CD4-positive, alpha-beta T cell treated with Interleukin-6 at 100 ng/mL for 8 hours (primary cell): ENCODE measurements around the gene MAD2L1BP.
"Not testable (repeated sequence)": the region's sequence is repeated elsewhere in the genome, so short reads cannot be mapped to it uniquely, and the experiment has no call there.

ENCODE experiments used
- DNase-seq: peaks from one replicate; pipeline ENCODE4 v3.0.0-alpha.2; 2020; ENCODE audit warnings: mixed read lengths, low spot score

Gene MAD2L1BP, protein sequence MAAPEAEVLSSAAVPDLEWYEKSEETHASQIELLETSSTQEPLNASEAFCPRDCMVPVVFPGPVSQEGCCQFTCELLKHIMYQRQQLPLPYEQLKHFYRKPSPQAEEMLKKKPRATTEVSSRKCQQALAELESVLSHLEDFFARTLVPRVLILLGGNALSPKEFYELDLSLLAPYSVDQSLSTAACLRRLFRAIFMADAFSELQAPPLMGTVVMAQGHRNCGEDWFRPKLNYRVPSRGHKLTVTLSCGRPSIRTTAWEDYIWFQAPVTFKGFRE

DNA sequence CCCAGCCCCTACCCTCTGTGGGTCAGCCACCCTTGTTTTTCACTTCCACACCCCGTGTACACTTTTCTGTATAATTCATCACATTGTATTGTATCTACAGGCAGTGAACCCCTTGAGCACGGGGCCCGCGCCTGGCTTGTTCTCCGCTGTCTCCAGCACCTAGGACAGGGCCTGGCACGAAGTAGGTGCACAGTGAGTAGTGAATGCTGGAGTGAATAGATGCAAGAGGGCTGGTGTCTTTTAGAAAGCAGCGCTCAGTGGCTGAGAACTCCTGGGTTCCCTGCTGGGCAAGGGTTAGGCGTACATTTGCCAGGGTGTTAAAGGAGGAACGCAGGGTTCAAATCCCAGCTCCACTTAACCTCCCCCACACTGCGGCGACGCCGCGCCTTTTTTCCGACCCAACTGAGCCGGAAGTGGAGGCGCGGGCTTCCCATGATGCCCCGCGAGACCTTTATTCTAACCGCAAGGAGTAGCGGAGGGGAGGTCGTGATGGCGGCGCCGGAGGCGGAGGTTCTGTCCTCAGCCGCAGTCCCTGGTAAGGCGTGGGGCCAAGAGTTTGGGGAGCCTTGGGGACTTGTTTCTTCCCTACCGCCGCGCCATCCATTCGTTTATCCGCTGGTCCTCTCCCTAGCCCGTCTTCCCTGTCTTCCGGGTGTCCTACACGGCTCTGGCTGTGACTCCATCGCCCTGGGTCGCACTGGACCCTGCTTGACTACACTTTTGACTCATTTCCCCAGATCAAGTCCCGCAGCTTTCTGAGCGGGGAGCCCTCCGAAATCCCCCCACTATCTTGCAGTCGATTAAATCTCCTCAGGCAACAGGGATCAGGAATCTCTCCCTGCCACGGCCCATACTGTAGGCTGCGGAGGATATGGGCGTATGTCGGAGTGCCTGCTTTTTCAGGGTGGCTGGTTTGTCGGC, at the start of gene MAD2L1BP:
Gene MAD2L1BP, plus strand, starts transcription at position 454 of the 921 bp plus-strand sequence. Its CDS starts 36 bp downstream, at position 490.
- peak; percentile 82 for DNase-seq

DNA sequence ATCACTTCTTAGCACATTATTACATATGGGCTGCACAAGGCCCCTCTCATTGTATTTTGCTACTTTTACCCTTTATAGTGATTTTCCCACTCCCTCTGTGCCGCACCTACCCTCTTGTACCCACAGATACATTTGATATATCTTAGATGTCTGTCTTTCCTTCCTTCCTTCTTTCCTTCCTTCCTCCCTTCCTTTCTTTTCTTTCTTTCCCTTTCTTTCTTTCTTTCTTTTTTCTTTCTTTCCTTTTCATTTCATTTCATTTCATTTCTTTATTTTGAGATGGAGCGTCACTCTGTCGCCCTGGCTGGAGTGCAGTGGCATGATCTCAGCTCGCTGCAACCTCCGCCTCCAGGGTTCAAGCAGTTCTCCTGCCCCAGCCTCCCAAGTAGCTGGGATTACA, 47.4 kb upstream of the MAD2L1BP start:
- no peak for DNase-seq

DNA sequence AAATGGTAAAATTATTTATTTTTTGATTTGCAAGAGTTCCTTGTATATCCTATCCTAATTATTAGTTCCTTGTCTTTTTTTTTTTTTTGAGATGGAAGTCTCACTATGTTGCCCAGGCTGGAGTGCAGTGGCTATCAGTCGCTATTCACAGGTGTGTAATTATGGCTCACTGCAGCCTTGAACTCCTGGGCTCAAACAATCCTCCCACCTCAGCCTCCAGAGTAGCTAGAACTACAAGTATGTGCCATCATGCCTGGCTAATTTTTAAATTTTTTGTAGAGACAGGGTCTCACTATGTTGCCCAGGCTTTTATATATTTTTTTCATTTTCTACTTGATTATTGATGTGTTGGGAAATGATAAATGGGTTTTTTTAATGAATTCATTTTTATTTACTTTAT, 46.1 kb upstream of the MAD2L1BP start:
- not testable (repeated sequence) for DNase-seq

DNA sequence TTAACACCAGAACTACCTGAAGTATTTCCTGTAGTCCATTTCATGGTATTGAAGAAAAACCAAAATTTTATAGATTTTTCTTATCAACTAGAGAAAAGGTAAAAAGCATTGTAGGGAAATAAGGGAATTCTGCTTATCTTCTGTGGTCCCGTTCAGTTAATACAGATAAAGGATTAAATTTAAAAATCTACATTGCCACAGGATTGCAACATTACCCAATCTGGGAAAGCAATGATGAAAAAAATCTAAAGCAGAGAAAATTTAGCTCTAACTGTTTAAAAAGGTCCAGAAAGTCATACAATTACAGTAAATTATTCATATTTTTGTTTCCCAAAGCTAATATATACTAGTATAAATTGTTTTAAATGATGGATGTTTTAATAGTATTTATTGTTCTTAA, 41.7 kb upstream of the MAD2L1BP start:
- no peak for DNase-seq

DNA sequence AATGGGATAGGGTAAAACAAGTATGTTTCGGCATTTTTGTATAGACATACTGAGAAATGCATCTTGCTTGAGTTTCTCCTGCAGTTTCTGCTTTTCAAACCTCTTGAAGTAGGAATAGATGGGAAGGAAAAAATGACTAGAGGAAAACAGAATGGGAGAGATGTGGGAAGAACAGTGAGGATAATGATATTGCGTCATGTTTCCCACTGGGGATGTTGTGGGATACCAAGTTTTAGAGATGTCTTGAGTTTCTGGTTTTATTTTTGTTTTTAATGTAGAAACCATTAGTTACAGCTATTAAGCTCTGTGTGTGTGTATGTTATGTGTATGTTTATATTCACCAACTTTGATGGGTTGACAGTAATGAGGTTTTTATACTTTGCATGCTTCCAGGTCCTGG, 35.0 kb upstream of the MAD2L1BP start:
- no peak for DNase-seq

DNA sequence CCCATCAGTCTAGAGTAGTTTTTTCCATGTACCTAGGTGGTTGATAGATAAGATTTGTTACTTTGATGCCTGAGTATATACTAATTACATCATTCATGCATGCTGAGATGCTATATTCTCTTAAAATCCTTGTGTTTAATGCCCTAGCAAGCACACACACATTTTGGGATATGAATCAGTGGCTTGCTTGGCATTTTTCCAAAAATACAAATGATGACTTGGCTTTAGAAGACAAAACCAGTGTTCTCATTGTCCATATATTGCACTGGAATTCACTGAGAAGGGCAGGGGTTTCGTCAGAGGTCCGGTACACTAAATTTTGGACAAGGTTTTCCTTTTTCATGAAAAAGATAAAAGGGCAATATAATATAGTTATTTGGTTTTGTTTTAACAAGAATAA, 31.5 kb upstream of the MAD2L1BP start:
- no peak for DNase-seq

DNA sequence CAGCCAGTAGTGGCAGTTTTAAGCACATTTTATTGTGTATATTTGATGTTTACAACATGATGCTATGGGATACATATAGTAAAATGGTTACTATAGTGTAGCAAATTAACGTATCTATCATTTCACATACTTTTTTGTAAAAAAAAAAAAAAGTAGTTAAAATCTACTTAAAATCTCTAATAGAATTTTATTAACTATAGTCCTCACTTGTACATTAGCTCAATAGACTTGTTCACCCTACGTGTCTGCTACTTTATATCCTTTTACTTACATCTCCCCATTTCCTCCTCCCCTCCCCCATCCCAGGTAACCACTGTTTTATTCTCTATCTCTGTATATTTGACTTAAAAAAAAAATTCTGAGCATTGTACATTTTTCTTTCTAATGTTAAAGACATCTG, 29.6 kb upstream of the MAD2L1BP start:
- no peak for DNase-seq

DNA sequence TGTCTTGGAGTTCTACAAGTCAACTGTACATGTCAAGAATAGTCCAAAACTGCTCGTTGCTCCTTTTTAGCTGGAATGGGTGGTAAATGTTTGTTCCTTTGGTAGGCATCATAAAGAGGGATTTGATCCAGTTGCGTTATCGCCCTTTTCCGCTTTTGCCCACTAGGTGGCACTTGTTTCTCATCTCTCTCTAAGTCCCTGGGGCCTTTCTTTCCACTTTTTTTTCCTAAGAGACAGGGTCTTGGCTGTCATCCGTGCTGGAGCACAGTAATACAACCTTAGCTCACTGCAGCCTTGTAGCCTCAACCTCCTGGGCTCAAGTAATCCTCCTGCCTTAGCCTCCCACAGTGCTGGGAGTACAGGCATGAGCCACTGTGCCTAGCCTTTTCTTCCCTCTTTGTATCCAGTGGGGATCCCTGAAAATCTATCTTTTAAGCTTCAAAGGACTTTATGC, 27.3 kb upstream of the MAD2L1BP start:
- peak; percentile 53 for DNase-seq

DNA sequence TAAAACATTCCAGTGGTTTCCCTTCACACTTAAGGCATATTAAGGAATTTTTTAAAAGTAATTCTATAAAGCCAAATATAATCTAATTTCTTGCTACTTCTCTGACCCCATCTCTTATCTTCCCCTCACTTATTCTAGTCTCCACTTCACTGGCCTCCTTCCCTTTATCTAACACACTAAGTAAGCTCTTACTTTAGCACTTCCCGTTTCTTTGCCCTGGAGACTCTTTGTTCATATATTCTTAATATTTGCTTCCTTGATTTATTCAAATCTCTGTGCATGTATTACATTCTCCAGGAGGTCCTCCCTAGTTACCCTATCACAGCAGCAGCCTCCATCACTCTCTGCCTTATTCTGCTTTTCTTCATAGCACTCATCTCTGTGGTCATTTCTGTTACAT, 26.8 kb upstream of the MAD2L1BP start:
- DNase-seq, result no peak

DNA sequence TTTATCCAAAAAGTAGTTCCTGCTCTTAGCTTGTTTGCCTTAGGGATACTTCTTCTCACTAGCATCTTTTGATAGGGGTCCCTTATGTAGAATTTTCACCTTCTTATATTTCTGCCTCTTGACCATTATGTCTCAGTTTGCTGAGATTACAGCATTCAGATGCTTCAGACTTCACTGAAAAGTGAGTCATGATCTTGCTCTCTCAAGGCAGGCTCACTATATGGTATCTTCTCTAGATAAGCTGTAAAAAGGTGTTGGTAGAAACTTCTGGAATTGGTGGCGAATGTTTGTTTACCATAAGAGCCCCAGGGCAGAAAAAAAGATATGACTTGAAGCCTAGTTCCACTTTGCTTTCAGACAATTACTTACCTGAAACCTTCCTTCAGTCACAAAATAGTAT, 26.2 kb upstream of the MAD2L1BP start:
- DNase-seq, result no peak

DNA sequence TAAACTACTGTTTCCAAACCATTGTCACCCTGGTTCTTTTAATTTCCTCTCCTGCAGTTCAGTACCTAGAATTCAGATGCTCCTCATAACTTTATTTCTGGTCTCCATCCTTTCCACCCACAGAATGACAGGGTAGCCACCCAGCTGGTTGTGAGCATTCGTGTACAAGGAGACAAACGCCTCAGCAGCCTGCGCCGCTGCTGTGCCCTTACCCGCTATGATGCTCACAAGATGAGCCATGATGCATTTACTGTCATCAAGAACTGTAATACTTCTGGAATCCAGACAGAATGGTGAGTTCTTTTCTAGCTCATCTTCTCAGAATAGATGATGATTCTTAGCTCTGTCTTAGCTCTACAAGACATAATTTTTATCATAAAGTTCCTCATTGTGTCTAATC, 25.2 kb upstream of the MAD2L1BP start:
- no peak for DNase-seq

DNA sequence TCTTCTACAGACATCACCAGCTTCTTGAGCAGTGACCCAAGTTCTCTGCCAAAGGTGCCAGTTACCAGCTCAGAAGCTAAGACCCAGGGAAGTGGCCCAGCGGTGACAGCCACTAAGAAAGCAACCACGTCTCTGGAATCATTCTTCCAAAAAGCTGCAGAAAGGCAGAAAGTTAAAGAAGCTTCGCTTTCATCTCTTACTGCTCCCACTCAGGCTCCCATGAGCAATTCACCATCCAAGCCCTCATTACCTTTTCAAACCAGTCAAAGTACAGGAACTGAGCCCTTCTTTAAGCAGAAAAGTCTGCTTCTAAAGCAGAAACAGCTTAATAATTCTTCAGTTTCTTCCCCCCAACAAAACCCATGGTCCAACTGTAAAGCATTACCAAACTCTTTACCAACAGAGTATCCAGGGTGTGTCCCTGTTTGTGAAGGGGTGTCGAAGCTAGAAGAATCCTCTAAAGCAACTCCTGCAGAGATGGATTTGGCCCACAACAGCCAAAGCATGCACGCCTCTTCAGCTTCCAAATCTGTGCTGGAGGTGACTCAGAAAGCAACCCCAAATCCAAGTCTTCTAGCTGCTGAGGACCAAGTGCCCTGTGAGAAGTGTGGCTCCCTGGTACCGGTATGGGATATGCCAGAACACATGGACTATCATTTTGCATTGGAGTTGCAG, 21.8 kb upstream of the MAD2L1BP start:
- no peak for DNase-seq

DNA sequence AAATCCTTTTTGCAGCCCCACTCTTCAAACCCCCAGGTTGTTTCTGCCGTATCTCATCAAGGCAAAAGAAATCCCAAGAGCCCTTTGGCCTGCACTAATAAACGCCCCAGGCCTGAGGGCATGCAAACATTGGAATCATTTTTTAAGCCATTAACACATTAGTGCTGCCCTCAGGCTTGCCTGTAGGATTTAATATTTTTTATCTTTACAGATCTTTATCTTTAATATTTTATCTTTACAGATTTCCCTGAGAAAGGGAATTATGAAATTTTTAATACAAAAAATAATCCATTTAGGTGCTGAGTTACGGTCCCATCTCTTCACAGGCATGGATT, 21.3 kb upstream of the MAD2L1BP start:
- DNase-seq, result no peak

DNA sequence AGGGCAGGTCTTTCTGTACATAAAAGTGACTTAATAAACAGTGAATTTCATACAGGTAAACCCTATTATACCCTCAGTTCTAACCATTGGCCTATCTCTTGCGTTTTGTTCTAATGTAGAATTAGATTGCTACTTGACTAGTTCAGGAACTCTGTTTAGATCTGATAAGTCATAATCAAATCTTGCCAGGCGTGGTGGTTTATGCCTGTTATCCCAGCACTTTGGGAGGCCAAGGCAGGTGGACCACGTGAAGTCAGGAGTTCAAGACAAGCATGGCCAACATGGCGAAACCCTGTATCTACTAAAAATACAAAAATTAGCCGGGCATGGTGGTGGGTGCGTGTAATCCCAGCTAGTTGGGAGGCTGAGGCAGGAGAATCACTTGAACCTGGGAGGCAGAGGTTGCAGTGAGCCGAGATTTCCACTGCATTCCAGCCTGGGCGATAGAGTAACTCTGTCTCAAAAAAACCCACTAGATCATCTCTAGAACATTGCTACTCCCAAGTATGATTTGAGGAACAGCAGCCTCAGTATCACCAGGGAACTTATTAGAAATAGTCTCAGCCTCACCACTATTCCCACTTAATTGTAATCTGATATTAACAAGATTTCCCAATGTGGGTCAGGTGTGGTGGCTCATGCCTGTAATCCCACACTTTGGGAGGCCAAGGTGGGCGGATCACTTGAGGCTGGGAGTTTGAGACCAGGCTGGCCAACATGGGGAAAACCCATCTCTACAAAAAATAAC, 18.7 kb upstream of the MAD2L1BP start:
- no peak for DNase-seq

DNA sequence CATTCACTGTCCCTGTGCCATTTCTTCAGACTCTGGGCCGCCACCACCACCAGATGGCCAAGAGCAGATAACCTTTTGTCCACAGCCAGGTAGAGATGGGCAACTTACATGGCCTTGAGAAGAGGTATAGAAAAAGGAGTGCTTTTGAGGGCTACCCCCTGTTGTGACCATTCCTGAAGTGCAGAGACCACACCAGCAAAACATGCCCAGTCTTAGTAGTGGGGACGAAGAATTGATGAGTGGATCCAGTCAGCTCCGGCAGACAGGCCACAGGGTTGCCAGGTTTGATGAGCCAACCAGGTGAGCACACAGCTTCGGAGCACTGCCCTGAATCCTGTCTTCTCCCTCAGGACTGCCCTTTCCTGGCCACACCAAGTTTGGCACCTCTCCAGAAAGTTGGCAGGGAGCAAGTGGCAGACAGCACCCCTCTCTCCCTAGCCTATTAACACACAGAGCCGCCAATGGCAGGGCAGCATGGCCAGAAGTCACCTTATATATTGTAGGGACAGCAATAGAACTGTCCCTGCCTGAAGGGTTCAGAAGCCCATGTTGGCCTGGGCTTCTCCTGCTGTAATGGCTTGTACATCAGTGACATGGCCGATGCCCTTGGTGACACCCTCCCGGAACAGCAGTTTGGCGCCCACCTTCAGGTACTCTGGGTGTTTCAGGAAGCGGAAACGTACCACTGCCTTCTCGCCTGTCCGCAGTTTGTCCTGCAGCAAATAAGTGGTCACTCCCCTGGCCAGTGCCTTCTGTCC, 14.4 kb upstream of the MAD2L1BP start:
- no peak for DNase-seq

DNA sequence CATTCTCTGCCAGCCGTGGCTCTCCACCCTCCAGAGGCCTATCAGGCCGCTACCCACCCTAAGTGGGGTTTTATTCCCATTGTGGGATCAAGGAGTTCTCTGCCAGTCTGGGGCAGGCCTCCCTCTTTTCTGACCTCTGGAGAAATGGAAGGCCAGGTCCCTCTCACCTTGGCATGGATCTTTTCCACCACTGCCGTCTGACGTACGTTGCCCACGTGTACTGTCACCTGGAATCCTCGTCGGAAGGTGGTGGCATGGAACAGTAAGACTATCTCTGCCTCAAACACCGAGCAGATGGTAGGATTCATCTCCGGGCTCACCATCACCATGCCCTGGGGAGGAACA, 13.8 kb upstream of the MAD2L1BP start:
- no peak for DNase-seq

DNA sequence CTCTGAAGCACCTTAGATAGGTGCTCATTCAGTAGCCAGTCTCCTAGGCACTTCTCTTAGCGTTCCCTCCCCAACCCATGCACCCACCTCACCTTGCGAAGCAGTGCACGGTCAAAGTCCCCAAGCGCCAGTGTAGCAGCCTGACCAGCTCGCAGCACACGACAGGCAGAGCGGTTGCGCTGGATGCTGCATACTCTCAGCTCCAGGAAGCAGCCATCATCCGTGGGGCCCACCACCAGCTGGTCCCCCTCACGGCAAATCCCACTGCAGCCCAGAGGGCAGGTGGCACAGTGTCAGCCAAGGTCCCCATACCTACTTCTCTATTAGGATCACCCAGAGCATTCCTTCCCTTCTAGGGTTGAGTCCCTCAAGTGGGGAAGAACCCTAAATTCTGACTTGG, 13.1 kb upstream of the MAD2L1BP start:
- DNase-seq, result no peak

DNA sequence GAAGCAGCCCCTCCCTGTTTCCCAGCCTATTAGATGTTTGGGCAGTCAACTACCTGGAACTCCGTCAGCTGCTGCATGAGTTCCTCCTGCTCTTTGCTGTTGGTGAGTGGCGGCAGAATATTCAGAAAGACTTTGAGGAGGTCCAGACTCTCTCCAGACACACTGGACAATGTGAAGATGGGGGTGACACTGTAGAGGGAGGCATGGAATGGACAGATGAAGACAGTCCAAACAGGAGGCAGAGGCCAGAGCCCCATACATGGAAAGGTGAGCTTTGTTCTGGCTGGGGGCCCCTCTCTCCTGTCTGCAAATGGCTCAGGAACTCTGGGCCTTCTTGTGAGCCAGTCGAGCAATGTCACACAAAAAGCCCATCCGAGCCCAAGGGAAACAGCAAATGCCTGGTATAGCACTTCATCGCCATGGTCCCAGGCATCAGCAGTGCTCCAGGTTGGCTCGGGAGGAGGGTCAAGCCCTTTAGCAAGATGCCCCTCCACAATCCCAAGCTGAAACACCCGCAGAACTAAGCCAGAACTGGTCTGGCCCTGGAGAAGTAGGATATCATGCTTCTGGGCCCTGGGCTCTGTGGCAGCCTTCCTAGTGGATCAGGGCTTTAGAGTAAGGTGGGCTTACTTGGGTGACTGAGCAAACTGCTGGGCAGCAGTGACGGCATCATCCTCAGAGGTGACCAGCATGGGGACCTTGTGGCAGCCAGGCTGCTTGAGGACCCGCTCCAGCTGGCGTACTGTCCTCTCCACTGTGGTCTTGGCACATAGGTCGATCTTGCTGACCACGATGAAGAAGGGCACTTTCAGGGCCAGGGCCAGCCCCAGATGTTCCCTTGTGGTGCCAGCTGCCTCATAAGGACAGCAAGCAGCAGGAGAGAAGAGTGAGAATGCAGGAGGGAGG, 11.5 kb upstream of the MAD2L1BP start:
- no peak for DNase-seq

DNA sequence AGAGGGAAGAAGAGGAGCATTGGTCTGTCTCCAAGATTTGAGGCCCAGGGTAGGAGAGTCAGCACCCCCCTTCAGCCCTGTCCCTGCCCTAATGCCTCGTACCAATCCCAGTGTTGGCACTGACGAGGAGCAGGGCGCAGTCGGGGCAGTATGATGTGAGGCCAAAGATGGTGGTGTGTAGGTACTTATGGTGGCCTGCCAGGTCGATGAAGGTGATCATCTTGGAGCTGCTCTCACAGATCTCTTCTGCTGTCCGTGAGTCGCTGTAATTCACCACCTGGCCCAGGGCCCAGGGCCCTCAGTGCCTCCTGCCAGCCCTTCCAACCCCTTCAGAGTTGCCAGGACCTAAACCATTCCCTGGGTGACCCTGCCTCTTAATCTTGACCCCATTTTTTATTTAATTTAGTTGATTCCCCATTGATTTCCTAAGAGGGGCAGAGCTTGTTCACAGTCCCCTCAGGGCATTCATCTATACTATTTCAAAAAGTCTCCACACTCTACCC, 10.8 kb upstream of the MAD2L1BP start:
- no peak for DNase-seq

DNA sequence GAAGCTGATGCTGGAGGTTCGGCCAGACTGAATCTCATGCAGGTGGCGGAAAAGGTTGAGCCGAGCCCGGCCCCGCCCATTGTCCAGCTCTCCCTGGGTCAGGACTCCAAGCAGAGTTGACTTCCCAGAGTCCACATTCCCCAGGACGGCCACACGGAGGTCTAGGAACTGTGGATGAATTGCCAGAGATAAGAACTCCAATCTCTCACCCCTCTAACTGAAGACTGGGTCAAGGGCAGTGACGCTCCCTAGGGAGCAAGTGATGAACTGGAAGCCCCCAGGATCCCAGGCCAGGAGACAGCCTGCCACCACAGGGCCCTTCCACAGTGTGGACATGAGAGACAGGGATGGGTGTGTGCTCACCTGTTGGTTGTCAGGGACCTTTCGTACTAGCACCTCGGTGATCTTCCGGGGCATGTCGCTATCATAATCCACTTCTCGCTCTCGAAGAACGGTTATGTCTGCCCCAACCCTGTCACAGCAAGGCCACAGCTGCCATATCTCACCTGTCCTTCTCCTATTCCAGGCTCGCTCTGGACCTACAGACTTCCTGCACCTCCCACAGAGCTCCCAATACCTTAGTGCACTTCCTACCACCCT, 10.1 kb upstream of the MAD2L1BP start:
- no peak for DNase-seq
